ENCODE measurements around the gene ZNF532.

ZNF532 gene

DNA sequence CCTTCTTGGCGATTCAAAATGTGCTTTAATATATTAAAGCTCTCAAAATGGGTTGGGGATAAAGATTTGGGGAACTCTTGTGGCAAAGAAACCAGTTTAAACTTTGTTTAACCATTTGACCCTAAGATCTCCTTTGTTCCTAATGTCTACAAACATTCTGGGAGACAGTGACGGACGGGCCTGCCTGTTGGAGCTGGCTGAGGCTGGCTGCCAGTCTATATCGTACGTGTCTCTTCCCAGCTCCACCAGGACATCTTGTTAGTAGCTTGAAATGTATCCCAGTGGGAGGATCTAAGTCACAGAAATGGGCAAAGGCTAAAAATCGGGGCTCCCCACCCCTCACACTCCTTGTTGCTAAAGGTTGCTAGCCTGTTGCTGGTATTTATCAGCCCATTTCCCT lies 30.7 kb downstream of the ZNF532 start:
- TF ChIP-seq, protein P1, sequence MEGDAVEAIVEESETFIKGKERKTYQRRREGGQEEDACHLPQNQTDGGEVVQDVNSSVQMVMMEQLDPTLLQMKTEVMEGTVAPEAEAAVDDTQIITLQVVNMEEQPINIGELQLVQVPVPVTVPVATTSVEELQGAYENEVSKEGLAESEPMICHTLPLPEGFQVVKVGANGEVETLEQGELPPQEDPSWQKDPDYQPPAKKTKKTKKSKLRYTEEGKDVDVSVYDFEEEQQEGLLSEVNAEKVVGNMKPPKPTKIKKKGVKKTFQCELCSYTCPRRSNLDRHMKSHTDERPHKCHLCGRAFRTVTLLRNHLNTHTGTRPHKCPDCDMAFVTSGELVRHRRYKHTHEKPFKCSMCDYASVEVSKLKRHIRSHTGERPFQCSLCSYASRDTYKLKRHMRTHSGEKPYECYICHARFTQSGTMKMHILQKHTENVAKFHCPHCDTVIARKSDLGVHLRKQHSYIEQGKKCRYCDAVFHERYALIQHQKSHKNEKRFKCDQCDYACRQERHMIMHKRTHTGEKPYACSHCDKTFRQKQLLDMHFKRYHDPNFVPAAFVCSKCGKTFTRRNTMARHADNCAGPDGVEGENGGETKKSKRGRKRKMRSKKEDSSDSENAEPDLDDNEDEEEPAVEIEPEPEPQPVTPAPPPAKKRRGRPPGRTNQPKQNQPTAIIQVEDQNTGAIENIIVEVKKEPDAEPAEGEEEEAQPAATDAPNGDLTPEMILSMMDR (IDR thresholded peaks at IDR 0.05; ENCODE audit: low read depth, low read length): no peak
- no peak overlapping the region for H3K4me3 ChIP-seq (ENCODE audit: low read depth, low read length)

GRCh38 chr18:58896268-58896667 lies 31.6 kb downstream of the ZNF532 start:
- H3K4me3 ChIP-seq (ENCODE audit: low read depth, low read length): no peak overlapping the region
- TF ChIP-seq, protein P1 (IDR thresholded peaks at IDR 0.05; ENCODE audit: low read depth, low read length): no peak

DNA sequence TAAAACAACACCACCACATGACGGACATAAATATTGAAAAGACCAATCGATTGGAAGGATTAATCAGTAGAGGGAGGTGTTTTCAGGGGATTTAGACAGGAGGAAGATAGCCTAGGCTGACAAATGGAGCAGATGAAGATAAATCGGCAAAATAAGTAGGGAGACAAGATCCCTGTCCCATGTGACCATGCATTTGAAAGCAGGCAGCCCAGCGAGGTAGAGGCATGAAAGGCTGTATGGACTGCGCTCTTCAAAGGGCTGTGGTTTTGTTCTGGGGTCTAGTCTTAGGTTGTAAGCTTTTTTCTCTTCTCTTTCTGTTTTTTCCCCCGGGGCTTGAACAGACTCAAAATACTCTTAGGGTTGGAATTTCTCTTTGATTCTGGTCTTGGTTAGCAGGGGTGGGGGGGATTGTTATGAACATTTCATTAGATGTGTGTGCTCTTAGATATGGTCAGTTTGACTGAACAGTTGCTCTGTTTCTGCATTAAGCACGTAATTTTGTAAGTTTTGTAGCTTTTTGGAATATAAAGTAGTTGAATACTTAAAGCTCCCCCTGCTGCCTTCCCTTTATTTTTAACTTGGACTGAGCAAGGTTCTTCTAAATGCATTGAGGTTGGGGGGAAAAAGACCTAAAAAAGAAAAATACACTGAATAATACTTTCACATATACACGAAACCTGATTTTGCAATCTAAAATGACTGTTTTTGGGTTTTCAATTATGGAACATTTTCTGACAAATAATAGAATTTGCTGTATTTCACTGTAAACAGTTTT lies 32.2 kb downstream of the ZNF532 start:
- H3K4me3 ChIP-seq (ENCODE audit: low read depth, low read length): no peak overlapping the region
- TF ChIP-seq, protein P1 (IDR thresholded peaks at IDR 0.05; ENCODE audit: low read depth, low read length): no peak

DNA sequence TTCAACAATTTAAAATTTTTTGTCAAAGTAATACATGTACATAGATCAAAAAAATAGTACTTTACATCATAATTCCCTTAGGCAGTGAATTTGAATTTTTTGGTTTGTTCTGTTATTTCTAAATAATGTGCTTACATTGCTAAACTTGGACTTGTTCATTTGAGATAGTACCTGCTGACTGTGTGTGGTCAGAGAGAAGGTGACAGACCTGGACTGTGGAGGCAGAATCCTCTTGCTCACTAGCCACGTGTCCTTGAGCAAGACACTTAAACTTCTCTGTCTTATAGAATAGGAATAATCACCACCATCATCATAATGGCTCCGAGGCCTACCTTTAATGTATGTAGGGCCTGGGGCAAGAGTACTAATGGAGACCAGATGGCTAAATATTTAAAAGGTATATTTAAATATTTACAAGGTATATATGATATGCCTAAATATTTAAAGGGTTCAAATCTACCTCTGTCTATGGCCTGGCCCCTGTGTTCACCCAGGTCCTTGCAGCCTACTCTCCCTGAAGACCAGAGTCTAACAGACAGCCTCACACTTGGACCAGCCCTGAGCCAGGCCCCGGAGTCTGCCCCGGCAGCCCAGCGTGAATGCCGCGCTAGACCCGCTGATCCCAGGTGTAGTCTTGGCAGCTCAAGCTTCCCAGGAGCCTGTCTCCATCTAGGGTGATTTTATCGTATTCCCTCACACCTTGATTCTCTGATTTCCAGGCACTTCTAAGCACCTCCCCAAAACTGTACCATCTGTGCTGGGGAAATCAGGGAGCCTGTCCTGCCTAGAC lies 33.5 kb downstream of the ZNF532 start:
- TF ChIP-seq, protein P1 (IDR thresholded peaks at IDR 0.05; ENCODE audit: low read depth, low read length): no peak
- no peak overlapping the region for H3K4me3 ChIP-seq (ENCODE audit: low read depth, low read length)

DNA sequence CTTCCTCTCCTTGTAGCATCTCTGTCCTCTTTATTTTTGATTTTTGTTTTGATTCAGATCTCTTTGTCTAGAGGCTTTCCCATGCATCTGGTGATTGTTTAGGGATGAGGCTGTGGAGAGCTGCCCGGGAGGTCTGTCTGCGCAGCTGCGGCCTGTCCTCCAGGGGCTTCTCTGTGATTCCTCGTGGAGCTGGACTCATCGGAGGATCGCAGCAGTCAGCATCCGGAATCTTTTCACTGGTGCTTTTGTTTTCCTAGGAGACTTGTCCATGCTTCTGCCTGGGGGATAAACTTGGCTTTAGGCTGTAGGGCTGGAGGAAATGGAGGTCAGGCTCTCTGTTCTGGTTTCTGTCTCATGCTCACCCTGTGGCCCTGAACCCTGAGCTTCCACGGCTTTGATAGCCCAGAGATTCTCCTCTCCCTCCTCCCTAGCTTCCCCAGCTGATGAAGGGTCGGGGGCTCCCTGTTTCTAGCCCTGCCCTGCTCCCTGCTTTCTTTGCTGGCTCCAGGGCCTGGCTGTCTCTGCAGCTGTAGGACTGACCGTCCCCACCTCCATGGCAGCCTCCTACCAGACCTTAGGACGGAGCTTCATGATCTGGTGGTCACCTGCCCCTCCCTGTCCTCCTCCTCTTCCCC lies 35.5 kb downstream of the ZNF532 start:
- no peak overlapping the region for H3K4me3 ChIP-seq (ENCODE audit: low read depth, low read length)
- TF ChIP-seq, protein P1 (IDR thresholded peaks at IDR 0.05; ENCODE audit: low read depth, low read length): no peak

GRCh38 chr18:58901143-58901542 lies 36.5 kb downstream of the ZNF532 start:
- H3K4me3 ChIP-seq (ENCODE audit: low read depth, low read length): no peak overlapping the region
- TF ChIP-seq, protein P1 (IDR thresholded peaks at IDR 0.05; ENCODE audit: low read depth, low read length): no peak
